Esophagus squamous epithelium (tissue), 4 donors: ENCODE results near the gene CCDC194.

Experiments
- CTCF ChIP-seq, 6 experiments: fragments of 450-650 bp in 4 of 6; fragments of 200-600 bp in 2 of 6; sonication (generic) in 2 of 6; IDR thresholded peaks; one replicate each; pipeline ENCODE4 v1.5.1; 2016 to 2019; ENCODE audit warnings: antibody characterized with exemption in 6 of 6, mild to moderate bottlenecking in 4 of 6, moderate library complexity in 4 of 6
- POLR2A ChIP-seq, 4 donors: fragments of 450-650 bp; IDR thresholded peaks; one replicate each; pipeline ENCODE4 v1.6.1; 2017; ENCODE audit warnings: antibody characterized with exemption in 4 of 4, mild to moderate bottlenecking in 4 of 4, moderate library complexity in 3 of 4

- TF ChIP-seq POLR2A (IDR thresholded peaks at IDR 0.05) (no peak), CTCF (IDR thresholded peaks at IDR 0.05) (no peak)
These were observed 9.2 kb upstream of the CCDC194 start for GRCh38 chr19:17402982-17403855.
